ENCODE measurements around the gene NAV3.

The NAV3 gene

GRCh38 chr12:77980782-77981181 is 150.1 kb downstream of the NAV3 start:
- Histone ChIP-seq H3K27me3 (ENCODE audit: control insufficient read depth, insufficient read depth, low read length) (no peaks in the 10 kb centered on the region), H3K9ac (ENCODE audit: low read depth, low read length) (no peak overlapping the region), H3K9me3 (ENCODE audit: control insufficient read depth, insufficient read depth, low read length) (no peaks in the 10 kb centered on the region), H3K4me1 (ENCODE audit: control insufficient read depth, insufficient read depth, low read length) (no peaks in the 10 kb centered on the region), H3K4me3 (ENCODE audit: low read depth, low read length) (no peak overlapping the region), H3K27ac (ENCODE audit: low read depth, low read length) (no peak overlapping the region), H3K36me3 (ENCODE audit: control insufficient read depth, insufficient read depth, low read length) (no peaks in the 10 kb centered on the region)

DNA sequence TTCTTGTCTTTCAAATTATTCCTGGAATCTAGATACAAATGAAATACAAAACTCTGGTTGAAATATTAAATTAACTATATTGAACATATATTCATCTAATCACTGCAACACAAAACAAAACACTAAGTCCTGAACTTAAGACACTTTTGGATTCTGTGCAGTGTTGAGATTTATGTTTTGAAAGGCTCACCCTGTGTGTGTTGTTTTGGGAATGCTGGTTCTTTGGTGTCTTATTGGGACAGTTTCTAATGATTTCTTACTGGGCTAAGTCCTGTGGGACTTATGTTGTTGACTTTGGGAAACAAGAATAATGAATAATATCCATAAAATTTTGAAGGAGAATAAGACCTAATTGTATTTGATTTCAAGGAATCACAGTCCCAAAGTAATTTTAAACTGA is 153.2 kb downstream of the NAV3 start:
- Histone ChIP-seq H3K4me1 (ENCODE audit: control insufficient read depth, insufficient read depth, low read length) (no peaks in the 10 kb centered on the region), H3K9me3 (ENCODE audit: control insufficient read depth, insufficient read depth, low read length) (no peaks in the 10 kb centered on the region), H3K4me3 (ENCODE audit: low read depth, low read length) (no peak overlapping the region), H3K36me3 (ENCODE audit: control insufficient read depth, insufficient read depth, low read length) (no peaks in the 10 kb centered on the region), H3K27ac (ENCODE audit: low read depth, low read length) (no peak overlapping the region), H3K27me3 (ENCODE audit: control insufficient read depth, insufficient read depth, low read length) (no peaks in the 10 kb centered on the region), H3K9ac (ENCODE audit: low read depth, low read length) (no peak overlapping the region)

GRCh38 chr12:77992760-77993159 is 162.1 kb downstream of the NAV3 start:
- Histone ChIP-seq H3K4me3 (ENCODE audit: low read depth, low read length) (no peak overlapping the region), H3K27ac (ENCODE audit: low read depth, low read length) (no peak overlapping the region), H3K36me3 (ENCODE audit: control insufficient read depth, insufficient read depth, low read length) (no peaks in the 10 kb centered on the region), H3K9me3 (ENCODE audit: control insufficient read depth, insufficient read depth, low read length) (no peaks in the 10 kb centered on the region), H3K27me3 (ENCODE audit: control insufficient read depth, insufficient read depth, low read length) (no peaks in the 10 kb centered on the region), H3K4me1 (ENCODE audit: control insufficient read depth, insufficient read depth, low read length) (no peaks in the 10 kb centered on the region), H3K9ac (ENCODE audit: low read depth, low read length) (no peak overlapping the region)

GRCh38 chr12:77993658-77994057 is 163.0 kb downstream of the NAV3 start:
- Histone ChIP-seq H3K4me3 (ENCODE audit: low read depth, low read length) (no peak overlapping the region), H3K27ac (ENCODE audit: low read depth, low read length) (no peak overlapping the region), H3K27me3 (ENCODE audit: control insufficient read depth, insufficient read depth, low read length) (no peaks in the 10 kb centered on the region), H3K9me3 (ENCODE audit: control insufficient read depth, insufficient read depth, low read length) (no peaks in the 10 kb centered on the region), H3K4me1 (ENCODE audit: control insufficient read depth, insufficient read depth, low read length) (no peaks in the 10 kb centered on the region), H3K9ac (ENCODE audit: low read depth, low read length) (no peak overlapping the region), H3K36me3 (ENCODE audit: control insufficient read depth, insufficient read depth, low read length) (no peaks in the 10 kb centered on the region)

- H3K27ac ChIP-seq (ENCODE audit: low read depth, low read length): no peak overlapping the region
- no peaks in the 10 kb centered on the region for H3K27me3 ChIP-seq (ENCODE audit: control insufficient read depth, insufficient read depth, low read length)
- no peak overlapping the region for H3K9ac ChIP-seq (ENCODE audit: low read depth, low read length)
- no peaks in the 10 kb centered on the region for H3K4me1 ChIP-seq (ENCODE audit: control insufficient read depth, insufficient read depth, low read length)
- no peaks in the 10 kb centered on the region for H3K9me3 ChIP-seq (ENCODE audit: control insufficient read depth, insufficient read depth, low read length)
- no peak overlapping the region for H3K4me3 ChIP-seq (ENCODE audit: low read depth, low read length)
- no peaks in the 10 kb centered on the region for H3K36me3 ChIP-seq (ENCODE audit: control insufficient read depth, insufficient read depth, low read length)
Measured at GRCh38 chr12:77995436-77996167, 164.9 kb downstream of the NAV3 start.

GRCh38 chr12:77996670-77997069 is 166.0 kb downstream of the NAV3 start:
- H3K9ac ChIP-seq (ENCODE audit: low read depth, low read length): no peak overlapping the region
- no peak overlapping the region for H3K4me3 ChIP-seq (ENCODE audit: low read depth, low read length)
- H3K27me3 ChIP-seq (ENCODE audit: control insufficient read depth, insufficient read depth, low read length): no peaks in the 10 kb centered on the region
- no peak overlapping the region for H3K27ac ChIP-seq (ENCODE audit: low read depth, low read length)
- no peaks in the 10 kb centered on the region for H3K36me3 ChIP-seq (ENCODE audit: control insufficient read depth, insufficient read depth, low read length)
- H3K4me1 ChIP-seq (ENCODE audit: control insufficient read depth, insufficient read depth, low read length): no peaks in the 10 kb centered on the region
- H3K9me3 ChIP-seq (ENCODE audit: control insufficient read depth, insufficient read depth, low read length): no peaks in the 10 kb centered on the region

DNA sequence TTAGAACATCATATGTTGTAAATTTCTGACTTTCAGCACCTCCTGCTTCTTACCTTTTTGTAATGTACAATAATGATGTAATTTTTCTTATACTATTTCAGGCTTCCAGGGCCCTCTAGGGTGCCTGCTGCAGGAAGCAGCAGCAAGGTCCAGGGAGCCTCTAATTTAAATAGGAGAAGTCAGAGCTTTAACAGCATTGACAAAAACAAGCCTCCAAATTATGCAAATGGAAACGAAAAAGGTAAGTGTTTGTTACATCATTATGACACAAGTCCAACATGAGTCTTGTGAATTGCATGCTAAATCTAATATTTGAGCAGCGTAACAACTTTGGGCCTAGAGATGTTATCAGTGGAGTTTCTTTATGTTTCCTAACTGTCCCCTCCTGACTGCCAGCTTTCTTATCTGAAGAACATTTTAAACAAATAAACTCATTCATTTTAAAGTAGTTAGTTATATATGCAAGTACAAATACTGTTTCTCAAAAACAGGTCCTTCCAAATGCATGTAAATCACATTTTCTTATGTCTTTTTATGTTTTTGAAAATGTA is 167.6 kb downstream of the NAV3 start:
- Histone ChIP-seq H3K9ac (ENCODE audit: low read depth, low read length) (no peak overlapping the region), H3K9me3 (ENCODE audit: control insufficient read depth, insufficient read depth, low read length) (no peaks in the 10 kb centered on the region), H3K4me1 (ENCODE audit: control insufficient read depth, insufficient read depth, low read length) (no peaks in the 10 kb centered on the region), H3K27me3 (ENCODE audit: control insufficient read depth, insufficient read depth, low read length) (no peaks in the 10 kb centered on the region), H3K27ac (ENCODE audit: low read depth, low read length) (no peak overlapping the region), H3K4me3 (ENCODE audit: low read depth, low read length) (no peak overlapping the region), H3K36me3 (ENCODE audit: control insufficient read depth, insufficient read depth, low read length) (no peaks in the 10 kb centered on the region)

DNA sequence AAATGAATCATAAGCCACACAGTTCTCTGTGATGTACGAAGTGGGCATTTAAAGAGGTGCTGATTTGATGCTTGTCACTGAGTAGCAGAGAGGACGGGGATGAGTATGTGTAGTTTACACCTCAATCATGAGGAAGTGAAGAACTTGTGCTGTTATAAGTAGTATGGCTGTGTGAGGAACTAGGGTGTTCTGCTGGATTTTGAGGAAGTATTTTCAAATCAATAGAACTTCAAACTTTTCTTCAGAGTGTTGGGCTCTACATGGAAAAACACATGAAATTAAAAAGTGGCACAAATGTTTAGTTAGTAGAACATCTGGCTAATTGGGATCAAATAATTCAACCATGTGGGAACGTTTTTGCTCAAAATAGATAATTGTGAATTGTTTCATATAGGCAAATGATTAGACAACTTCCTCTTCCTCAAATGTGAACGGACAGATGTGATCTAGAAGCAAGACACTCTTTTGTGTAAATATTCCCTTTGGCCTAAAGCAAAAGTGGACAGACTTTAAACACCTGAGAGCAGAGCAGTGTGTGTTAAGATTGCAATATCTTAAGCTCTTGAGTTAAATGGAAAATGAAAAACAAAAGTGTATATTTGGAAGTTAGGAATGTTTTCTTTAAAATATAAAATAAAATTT is 168.5 kb downstream of the NAV3 start:
- H3K27me3 ChIP-seq (ENCODE audit: control insufficient read depth, insufficient read depth, low read length): no peaks in the 10 kb centered on the region

DNA sequence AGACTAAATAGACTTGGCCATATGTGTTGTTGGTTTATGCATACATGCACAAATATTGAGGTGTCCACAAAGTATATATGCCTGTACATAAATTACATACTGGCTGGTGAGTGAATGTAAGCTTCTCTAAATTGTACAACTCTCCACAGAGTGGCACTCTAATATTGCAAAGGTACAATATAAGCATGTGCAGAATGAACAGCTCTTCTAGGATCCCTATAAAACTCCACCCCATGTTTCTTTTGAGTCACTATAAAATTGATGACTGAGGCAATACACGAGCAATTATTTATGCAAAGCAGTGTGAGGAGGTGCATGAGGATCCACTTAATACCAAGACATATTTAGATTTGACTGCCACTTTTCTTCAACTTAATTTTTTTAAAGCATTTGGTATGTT is 172.2 kb downstream of the NAV3 start:
- no peak overlapping the region for H3K4me3 ChIP-seq (ENCODE audit: low read depth, low read length)
- no peak overlapping the region for H3K9ac ChIP-seq (ENCODE audit: low read depth, low read length)
- no peak overlapping the region for H3K27ac ChIP-seq (ENCODE audit: low read depth, low read length)
- no peaks in the 10 kb centered on the region for H3K4me1 ChIP-seq (ENCODE audit: control insufficient read depth, insufficient read depth, low read length)
- no peaks in the 10 kb centered on the region for H3K27me3 ChIP-seq (ENCODE audit: control insufficient read depth, insufficient read depth, low read length)
- no peaks in the 10 kb centered on the region for H3K9me3 ChIP-seq (ENCODE audit: control insufficient read depth, insufficient read depth, low read length)
- H3K36me3 ChIP-seq (ENCODE audit: control insufficient read depth, insufficient read depth, low read length): no peaks in the 10 kb centered on the region

More for the DNA sequence above, 168.5 kb downstream of the NAV3 start:
- Histone ChIP-seq H3K36me3 (ENCODE audit: control insufficient read depth, insufficient read depth, low read length) (no peaks in the 10 kb centered on the region), H3K4me1 (ENCODE audit: control insufficient read depth, insufficient read depth, low read length) (no peaks in the 10 kb centered on the region), H3K27ac (ENCODE audit: low read depth, low read length) (no peak overlapping the region), H3K9ac (ENCODE audit: low read depth, low read length) (no peak overlapping the region), H3K4me3 (ENCODE audit: low read depth, low read length) (no peak overlapping the region), H3K9me3 (ENCODE audit: control insufficient read depth, insufficient read depth, low read length) (no peaks in the 10 kb centered on the region)

DNA sequence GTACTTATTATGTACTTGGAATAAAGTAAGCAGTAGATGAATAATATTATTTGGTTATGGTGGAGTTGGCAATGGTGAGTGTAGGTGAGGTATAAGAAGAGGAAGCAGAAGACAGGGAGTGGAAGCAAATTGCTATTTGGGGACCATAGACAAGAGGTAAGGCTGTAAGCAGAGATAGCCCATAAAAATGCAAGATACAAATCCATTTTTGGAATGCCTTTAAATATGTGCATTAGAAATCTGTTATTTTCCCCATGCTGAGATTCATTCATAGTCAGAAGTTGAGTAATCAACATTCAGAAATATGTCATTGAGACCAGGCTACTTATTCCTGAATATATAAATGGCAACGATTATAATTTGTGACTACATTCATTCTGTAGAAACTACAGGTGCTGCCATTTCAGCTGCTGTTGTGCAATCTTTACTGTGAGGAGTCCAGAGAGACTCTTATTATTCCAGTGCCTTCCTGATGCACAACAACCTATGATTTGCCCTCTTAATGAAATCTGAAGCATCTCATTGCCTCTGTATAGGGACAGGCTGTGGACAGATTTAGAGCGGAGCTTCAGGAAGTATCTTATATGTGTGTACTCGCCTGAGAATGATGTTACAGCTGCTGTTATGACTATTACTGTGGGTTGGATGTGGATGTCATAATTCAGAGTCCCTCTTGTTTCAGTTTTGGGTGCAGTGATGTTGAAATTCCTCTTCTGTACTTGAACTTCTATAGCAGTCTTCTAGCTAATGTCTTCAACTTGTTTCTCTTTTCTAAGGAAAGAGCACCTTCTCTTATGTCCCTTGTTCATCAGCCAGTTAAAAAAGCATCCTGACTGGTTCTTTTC is 173.8 kb downstream of the NAV3 start:
- H3K36me3 ChIP-seq (ENCODE audit: control insufficient read depth, insufficient read depth, low read length): no peaks in the 10 kb centered on the region
- no peak overlapping the region for H3K9ac ChIP-seq (ENCODE audit: low read depth, low read length)
- H3K9me3 ChIP-seq (ENCODE audit: control insufficient read depth, insufficient read depth, low read length): no peaks in the 10 kb centered on the region
- H3K4me1 ChIP-seq (ENCODE audit: control insufficient read depth, insufficient read depth, low read length): no peaks in the 10 kb centered on the region
- no peaks in the 10 kb centered on the region for H3K27me3 ChIP-seq (ENCODE audit: control insufficient read depth, insufficient read depth, low read length)
- no peak overlapping the region for H3K27ac ChIP-seq (ENCODE audit: low read depth, low read length)
- H3K4me3 ChIP-seq (ENCODE audit: low read depth, low read length): no peak overlapping the region

- H3K9me3 ChIP-seq (ENCODE audit: control insufficient read depth, insufficient read depth, low read length): no peaks in the 10 kb centered on the region
- H3K36me3 ChIP-seq (ENCODE audit: control insufficient read depth, insufficient read depth, low read length): no peaks in the 10 kb centered on the region
- H3K27ac ChIP-seq (ENCODE audit: low read depth, low read length): no peak overlapping the region
- no peaks in the 10 kb centered on the region for H3K27me3 ChIP-seq (ENCODE audit: control insufficient read depth, insufficient read depth, low read length)
- H3K4me3 ChIP-seq (ENCODE audit: low read depth, low read length): no peak overlapping the region
- H3K4me1 ChIP-seq (ENCODE audit: control insufficient read depth, insufficient read depth, low read length): no peaks in the 10 kb centered on the region
- no peak overlapping the region for H3K9ac ChIP-seq (ENCODE audit: low read depth, low read length)
Measured at GRCh38 chr12:78005094-78005492, 174.4 kb downstream of the NAV3 start.
